NCI-H82 (cell line): ENCODE data around the gene KCNMB1.

Experiments
- DNase-seq: peaks from one replicate; lab custom pipeline; 2025; lab: John Stamatoyannopoulos, UW

The KCNMB1 gene

DNA sequence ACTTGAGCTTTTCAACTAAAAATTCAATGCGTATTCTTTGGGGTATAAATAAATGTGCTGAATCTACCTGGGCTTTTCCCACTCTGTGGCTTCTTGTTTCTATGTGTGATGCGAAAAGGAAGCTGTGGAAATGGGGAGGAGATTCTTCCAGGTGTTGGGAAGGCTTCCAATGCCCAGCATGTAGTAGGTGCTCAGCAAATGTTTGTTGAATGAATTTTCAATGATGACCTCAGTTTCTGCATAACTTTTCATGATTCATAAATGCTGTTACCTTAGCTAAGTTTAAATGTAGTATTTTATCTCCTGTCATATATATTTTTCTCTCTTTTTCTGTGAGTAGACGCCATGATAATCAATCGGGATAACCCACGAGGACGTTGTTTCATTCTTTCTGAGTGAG is 25.6 kb upstream of the KCNMB1 start:
- DNase-seq = no peak

DNA sequence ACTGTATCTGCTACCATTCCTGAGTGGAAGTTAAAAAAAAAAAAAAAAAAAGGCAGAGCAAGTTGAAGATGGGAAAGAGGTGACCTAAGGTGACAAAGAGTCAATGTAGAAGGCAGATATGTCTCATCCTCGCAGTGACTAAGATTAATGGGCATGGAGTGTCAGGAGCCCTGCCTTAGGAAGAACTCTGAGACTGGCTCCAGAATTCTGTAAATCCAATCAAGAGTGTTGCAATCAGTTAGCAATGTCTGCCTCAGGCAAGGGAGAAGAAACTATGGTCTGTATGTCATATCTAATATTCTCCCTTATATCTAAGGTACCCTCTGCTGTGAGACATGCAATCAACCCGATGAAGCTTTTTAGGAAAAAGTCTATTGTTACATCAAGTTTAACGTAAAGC is 24.7 kb upstream of the KCNMB1 start:
- no peak for DNase-seq

DNA sequence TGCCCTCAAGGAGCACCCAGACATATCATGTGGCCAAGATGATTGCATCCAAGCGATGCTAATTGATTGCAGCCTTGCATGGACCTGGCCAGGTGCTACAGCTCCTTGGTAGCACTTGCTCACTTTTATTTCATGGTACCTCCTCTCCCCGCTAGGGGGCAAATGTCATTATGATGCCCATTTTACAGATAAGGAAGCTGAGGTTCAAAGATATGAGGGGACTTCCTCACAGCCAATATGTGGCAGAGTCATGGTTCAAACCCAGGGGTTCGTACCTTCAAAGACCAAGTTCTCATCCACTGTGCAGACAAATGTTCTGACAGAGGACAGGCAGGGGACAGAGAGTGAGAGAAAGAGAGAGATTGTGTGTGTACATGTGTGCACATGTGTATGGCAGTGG is 21.9 kb upstream of the KCNMB1 start:
- no peak for DNase-seq

DNA sequence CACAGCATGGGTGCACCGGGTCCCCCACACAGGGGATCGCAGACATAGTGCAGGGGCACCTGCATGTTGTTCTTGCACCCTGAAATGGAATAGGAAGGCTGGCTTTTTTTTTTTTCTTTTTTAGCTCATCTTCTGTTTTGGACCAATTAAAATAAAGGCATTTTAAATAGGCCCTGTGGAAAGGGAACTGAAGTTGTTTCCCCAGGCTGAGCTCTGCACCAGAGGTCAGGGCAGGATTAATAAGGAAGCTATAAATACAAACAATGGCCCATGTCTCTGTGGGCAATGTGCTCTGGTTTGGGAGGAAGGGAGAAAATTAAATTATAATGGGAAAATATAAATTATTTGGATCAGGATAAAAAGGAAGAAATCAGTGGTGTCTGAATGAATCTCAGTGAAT is 21.2 kb upstream of the KCNMB1 start:
- no peak for DNase-seq

DNA sequence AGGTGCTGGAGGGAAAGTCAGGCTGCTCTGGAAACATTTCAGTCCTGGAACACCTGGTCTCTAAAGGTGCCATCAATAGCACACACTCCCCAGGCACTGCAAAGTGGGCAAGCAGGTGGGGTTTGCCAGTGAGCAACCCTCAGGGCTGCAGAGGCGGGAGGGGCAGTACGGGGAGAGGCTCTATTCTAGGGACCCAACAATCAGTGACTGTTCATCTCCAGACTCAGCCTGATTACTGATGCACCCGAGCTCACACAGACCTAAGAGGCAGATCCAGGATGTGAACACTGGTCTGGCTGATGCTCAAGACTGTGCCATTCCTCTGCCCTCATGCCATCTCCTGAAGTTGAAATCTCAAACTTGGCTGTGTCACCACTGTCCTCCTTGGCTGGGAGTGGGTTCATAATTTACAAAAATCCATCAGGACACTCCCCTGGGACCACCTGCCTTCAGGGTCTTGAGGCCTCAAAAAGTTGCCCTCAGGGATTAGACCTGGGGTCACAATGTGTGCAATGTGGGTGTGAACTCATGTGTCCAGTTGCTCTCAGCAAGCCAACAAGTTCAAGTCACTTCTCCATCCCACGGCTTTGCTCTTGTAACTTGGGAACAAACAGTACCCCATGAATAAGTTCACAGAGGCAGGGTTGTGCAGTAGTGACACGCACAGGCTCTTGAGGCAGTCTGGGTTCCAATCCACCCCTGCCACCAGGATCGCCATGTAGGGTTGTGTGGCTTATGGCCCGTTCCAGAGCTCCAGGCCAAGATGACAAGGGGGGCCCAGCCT is 19.9 kb upstream of the KCNMB1 start:
- DNase-seq = no peak

DNA sequence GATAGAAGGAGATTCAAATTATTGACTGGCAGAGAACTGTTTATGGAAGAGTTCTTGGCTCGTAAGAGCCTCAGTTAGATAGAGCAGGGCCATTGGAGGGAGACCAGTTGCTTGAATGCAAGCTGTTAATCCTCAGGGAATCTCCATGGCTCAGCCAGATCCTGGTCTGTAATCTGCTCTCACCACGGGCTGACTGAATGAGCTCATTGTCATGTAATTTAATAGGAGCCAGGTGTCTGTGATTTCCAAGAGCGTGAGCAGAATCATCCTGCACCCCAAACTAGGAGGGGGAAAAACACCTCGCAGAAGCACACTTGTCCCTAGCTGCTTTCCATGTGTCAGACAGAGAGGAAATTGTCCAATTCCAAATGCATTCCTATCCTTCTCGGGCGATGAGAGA is 19.1 kb upstream of the KCNMB1 start:
- peak; percentile 66 for DNase-seq

DNA sequence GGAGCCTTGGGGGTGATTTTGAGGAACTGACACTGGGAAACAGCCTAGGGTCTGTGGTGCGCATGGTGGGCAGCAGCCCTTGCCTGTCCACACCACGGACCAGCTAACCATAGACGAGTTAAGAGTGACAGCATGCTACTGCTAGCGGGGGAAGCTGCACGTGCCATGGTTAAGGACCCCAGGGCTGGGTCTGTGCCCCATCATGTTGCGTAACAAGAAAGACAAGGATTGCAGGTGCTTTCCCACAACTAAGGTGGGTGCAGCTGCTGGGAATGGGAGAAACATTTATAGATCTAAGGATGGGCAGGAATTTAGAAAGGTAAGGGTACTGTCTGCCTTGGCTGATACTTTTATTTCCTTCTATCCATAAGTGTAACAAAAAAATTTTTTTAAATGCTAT is 17.9 kb upstream of the KCNMB1 start:
- DNase-seq = no peak

DNA sequence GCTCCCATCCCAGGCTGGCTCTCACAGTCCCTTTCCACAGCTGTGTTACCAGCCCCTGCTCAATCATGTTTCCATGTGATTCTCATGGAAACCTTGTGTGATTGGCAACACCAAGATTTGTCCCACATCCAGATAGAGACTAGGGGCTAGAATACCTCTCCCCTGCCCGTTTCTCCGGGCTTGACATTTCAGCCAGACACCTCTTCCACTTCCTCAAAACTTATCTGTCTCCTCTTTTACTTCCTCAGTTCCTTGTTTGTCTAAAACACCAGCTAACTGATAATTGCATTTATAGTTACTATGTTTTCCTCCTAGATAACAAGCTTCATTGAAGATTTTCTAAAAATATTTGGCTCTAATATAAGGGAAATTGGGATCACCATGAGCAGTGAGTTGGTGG is 16.6 kb upstream of the KCNMB1 start:
- DNase-seq = no peak

DNA sequence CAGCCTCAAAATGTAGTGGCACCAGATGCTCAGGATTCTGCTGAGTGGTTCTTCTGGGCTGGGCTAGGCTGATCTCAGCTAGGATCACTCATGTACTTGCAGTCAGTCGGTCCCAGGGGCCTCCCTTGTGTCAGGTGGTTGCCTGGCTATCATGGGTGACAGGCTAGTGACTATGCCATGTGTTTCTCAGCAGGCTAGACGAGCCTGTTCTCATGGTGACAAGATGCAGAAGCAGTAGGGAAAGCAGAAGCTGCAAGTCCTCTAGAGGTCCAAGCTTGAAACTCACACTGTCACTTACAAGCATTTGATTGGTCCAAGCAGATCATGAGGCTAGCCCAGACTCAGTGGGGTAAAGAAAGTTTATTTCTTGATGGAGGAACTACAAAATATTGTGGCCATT is 15.2 kb upstream of the KCNMB1 start:
- DNase-seq = no peak

DNA sequence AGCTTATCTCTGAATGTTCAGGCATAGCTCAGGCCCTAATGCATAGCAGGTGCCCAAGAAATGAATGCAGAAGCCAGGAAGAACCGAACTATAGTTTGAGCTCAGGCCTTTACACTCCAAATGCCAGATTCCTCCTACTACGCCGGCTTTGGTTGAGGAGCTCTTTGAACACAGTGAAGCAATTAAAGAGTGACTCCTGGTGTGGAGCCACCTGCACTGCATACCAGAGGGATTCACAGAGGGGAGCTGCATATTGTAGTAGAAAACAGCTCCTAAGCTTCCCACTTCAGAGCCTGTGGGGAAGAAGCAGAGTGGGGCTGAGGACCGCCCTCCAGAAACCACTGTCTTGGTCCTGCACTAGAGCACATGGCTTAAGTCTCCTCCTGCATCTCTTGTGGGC is 14.5 kb upstream of the KCNMB1 start:
- no peak for DNase-seq

DNA sequence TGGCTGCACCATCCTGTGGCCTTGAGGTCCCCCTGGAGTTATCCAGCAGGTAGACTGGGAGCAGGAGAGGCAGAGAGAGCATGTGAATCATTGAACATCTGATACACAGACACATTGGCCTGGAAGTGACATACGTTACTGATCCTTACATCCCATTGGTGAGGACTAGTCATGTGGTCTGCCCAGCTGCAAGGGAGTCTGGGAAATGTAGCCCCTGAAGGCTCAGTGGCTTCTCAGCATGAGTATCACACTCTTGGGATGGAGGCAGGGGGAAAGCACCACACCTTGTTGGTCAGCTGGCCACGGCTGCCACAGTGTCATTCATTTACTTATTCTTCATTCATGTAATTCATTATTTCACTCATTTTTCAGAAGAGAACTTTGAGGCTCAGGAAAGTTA is 13.3 kb upstream of the KCNMB1 start:
- no peak for DNase-seq

DNA sequence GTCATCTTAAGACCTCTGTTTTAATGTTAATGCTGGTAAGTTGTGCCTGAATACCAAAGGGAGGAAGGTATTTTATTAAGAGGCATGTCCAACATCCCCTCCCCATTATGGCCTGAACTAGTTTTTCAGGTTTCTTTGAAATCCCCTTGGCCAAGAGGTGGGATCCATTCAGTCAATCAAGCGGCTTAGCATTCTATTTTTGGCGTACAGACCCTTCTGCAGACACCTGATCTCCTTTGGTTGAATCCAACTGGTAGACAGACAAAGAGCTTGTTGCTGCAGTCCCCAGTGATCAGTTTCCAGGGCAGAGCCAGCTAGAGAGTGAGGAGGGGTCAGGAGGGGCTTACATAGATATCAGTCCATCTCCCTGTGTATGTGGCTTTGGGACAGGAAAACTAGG is 7.9 kb upstream of the KCNMB1 start:
- no peak for DNase-seq

DNA sequence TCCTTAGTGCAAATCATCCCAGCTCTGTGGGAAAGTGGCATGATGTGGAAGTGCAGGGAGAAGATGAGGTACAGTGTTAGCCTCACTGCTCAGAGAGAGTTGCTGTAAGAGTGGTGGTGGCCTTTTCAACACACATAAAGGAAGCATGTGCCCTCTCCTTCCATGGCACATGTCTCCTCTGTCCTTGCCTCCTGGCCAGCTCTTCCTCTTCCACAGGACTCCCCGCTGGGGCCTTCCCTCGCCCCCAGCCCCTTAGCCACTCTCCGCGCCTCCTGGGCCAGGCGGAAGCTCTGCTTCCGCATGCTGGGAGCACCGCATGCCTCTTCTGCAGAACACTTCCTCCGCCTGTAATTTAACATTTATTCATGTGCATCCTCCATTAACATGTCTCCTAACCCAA is 4.8 kb upstream of the KCNMB1 start:
- DNase-seq = no peak

DNA sequence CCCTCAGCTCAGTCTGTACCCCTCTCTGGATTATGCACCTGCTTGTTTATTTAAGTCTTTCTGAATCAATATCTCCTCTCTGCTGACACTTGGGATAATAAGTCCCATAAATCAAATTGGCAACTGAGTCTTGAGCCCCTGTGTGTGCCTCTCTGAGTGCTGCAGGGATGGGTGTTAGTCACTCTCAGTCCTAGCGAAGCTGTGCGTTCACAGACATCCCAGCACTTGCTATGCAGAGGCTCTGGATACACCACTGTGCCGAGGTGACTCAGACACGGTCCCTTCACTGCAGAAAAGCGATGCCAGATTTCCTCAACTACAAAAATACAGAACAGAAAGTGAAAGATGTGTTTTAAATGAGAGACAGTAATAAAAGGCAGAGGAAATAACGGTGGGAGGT is 4.1 kb upstream of the KCNMB1 start:
- no peak for DNase-seq

DNA sequence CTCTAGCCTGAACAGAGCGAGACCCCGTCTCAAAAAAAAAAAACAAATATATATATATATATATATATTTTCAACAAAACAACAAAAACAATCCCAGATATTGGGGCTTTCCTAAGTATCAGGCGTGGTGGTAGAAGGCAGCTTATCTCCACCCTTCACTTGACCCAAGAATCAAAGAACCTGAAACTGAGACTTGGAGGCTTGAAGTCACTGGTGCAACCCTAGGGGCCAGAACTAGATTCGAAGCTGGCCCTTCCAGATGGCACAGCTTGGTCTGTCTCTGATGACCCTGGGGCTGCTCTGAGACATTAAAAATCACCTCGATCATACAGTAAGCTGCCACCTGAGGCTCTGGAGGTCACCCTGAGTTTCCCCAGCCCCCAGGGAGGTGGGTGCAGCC is 1.3 kb upstream of the KCNMB1 start:
- no peak for DNase-seq

DNA sequence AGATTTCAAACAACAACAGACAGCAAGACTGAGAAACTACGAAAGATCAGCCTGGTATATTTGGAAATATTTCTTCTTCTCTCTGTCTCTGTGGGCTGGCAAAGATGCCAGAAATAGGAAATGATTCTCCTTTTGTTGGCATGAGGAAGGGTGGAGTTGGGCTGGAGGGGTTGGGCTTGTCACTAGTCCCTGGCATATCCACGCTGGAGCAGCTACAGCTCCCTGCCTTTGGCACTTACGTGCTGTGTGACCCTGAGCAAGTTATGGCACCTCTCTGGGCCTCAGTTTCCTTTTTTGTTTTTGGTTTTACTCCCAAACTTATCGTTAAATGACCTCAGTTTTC is 354 bp upstream of the KCNMB1 start:
- DNase-seq = no peak

DNA sequence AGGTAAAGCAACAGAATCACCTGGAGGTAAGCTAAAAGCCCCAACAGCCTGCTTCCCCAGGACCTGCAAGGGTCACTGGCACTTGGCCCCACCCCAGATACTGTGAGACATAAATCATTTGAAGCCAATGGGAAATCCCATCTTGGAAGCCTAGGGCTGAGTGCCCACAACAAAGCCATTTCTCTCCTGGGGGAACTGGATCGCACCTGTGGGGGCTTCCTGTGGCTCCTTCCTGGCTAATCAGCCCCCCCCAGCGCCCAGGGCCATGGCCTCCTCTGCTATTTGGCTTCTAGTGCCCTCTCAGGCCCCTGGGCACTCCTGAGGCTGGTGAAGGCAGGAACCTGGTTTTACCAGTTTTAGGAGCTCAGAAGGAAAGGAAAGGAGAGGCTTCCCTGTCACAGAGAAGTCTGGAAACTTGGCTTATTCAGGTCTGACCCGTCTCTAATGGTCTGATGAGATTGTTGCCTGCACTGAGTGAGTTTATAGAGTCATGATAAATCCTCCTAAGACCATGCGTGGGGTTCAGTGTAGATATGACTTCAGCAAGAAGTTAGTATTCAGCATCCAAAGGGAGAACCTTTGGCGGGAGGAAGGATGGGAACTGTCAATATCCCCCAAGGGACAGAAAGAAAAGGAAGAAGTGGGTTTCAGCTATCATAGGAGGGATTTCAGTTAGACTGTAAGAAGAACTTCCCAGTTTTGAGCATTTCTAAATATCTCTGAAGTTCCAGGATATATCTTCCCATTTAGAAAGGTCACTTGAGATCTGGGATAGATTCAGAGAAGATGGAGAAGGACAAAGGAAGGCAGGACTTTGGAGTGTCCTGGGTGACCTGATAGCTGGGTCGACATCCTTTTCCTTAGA is 1.2 kb downstream of the KCNMB1 start:
- no peak for DNase-seq

DNA sequence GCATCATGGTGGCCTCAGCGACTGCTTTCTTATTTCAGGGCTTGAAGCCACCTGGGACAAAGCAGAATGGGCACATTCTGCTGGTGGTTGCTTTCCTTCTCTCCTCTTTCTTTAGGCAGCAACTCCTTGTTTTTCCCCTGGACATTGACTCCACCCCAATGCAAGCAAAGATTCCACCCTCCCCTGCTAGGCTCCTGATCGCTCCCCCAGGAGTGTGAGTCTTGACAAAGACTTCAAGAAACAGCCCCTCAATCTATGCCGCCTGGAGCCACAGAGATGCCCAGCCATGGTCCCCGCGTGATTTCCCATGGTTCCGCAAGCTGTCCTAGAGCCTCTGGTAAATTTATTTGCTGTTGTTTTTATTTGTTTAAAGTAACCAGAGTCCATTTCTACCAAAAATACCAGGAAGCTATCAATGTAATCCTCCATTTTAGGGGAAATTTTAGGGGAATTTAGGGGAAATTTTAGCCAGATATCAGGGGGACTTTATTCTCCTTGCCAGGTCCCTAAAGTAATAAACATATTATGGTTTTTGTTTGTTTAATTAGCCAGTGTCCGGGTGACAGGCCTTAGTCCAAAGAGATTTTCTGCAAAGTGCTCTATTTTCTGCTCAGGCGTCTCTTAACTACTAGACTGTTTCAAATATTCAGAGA is 2.3 kb downstream of the KCNMB1 start:
- DNase-seq = no peak

DNA sequence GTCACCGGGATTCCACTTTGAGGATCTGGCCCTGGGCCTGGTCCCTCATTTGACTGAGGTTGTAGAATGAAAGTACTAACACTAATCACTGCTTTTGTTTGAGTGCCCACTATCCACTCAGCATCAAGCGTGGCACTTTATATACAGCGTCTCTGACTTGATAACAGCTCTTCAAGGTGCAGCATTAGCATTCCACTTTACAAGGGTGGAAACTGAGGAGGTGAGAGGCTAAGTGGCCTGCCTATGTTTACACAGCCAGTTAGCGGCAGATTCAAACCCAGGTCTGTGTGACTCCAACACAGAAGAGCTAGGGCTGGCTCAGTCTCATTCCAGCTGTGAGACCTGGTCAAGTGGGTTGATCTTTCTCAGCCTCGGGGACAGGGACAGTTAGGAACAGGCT is 5.9 kb downstream of the KCNMB1 start:
- no peak for DNase-seq

DNA sequence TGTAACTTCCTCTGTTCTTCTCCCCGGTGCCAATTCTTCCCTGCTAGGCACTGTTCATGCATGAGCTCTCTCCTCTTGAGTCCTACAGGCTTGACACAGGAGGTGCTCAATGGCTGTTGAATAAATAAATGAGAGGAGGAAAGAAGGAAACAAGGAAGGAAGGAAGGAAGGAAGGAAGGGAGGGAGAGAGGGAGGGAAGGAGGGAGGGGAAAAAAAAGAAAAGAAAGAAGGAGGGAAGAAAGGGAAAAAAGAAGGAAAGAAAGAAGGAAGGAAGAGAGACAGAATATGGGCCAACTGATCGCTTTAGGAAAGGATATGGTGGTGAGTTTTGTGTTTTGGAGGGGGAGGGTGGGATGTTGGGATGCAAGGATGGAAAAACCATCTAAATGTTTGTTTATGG is 6.4 kb downstream of the KCNMB1 start:
- no peak for DNase-seq

DNA sequence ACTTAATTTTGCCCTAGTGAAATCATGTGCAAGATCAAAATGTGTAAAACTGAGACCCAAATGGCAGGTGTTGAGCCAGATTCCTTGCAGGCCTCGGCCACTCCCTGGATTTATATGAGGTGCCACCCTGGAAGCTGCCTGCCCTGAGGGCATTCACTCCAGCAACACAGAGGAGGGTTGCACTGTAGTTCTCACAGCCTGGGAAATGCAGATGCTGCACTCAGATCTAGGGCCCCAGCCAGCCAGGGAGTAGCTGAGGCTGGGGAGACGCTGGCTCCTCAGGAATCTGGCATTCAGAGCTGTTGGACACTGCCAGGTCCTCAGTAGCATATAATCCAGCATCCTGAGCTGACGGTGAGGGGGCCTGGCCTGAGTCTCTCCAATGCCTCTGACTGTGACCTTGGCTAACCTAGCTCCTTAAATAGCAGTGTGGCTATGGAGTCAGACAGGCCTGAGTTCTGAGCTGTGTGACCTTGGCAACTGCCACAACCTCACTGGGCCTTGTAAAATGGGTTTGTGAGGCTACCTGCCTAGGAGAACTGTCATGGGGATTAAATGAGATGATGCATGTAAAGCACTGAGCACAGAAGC is 8.7 kb downstream of the KCNMB1 start:
- no peak for DNase-seq

DNA sequence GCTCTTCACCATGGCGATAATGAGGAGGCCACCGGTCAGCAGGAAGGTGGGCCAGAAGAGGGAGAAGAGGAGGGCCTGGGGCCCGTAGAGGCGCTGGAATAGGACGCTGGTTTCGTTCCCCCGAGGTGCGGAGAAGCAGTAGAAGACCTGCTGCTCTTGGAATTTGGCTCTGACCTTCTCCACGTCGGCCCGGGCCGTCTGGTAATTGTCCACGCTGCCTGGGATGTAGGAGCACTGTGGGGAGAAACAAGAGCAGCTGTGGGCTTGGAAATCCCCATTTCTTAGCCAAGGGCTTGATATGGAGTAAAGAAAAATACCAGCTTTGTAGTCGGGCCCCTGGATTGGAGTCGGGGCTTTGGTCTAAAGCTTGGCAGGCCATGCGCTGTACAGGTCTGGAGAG is 10.4 kb downstream of the KCNMB1 start:
- DNase-seq = no peak

DNA sequence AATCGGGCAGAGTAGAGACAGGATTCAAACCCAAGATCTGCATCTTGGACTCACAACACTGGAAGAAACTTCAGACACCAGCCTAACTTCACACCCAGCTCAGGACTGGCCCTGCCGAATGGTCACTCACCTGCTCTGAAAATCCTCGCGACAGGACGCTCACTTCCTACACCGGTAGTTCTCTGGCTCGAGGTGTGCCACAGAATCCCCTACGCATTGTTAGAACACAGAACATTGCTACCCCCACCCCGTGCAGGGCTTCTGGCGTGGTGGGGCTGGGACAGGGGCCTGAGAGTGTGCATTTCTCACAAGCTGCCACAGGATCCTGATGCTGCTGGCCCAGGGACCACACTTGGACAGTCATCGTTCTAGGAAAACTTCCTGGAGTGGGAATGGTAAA is 12.1 kb downstream of the KCNMB1 start:
- no peak for DNase-seq
